Body of pancreas (tissue), 4 donors: ENCODE measurements around the gene SSR4. TPM values are rescaled to one million over a fixed set of nuclear protein-coding genes. Genes with fewer than 3 reads are reported as not detected.
A peak's percentile ranks its signal among the peaks of the same experiment; 100 is the strongest.
"Not testable (repeated sequence)": the region's sequence is repeated elsewhere in the genome, so short reads cannot be mapped to it uniquely, and the experiment has no call there.

Experiments used
- ATAC-seq: fragments of 150-250 bp; one replicate; pipeline ENCODE4 v1.9.1; 2016
- DNase-seq, 4 donors: peaks; one replicate each; pipeline ENCODE4 v3.0.0-alpha.2; 2019
- H3K27ac ChIP-seq, 4 donors: fragments of 200-600 bp; sonication (generic); 1 replicate in 3 of 4; 2 replicates in 1 of 4; pipeline versions ENCODE4 v1.5.1 to v1.6.1; 2016 to 2019; ENCODE audit warnings: mild to moderate bottlenecking in 1 of 4, mixed read lengths in 1 of 4, moderate library complexity in 1 of 4
- H3K27me3 ChIP-seq, 2 donors: fragments of 200-600 bp; sonication (generic); one replicate each; pipeline ENCODE4 v1.6.0; 2016; ENCODE audit warnings: mild to moderate bottlenecking in 1 of 2
- H3K36me3 ChIP-seq, 2 donors: fragments of 200-600 bp; sonication (generic); replicated peaks in 1 of 2; 2 replicates each; pipeline ENCODE4 v1.5.1; 2016; ENCODE audit warnings: low read depth in 2 of 2; ENCODE audit not compliant: insufficient read depth in 1 of 2
- H3K4me1 ChIP-seq: fragments of 200-600 bp; sonication (generic); one replicate; pipeline ENCODE4 v1.6.0; 2016
- H3K4me3 ChIP-seq, 2 donors: fragments of 200-600 bp; sonication (generic); 1 replicate in 1 of 2; 2 replicates in 1 of 2; pipeline ENCODE4 v1.5.1; 2016 to 2019
- H3K9me3 ChIP-seq, 3 donors: fragments of 200-600 bp; sonication (generic); 1 replicate in 2 of 3; 2 replicates in 1 of 3; pipeline ENCODE4 v1.5.1; 2016
- POLR2A ChIP-seq, 3 donors: fragments of 450-650 bp; IDR thresholded peaks; one replicate each; pipeline ENCODE4 v1.6.1; 2016; ENCODE audit warnings: antibody characterized with exemption in 3 of 3, mild to moderate bottlenecking in 2 of 3
- WGBS, 2 donors: methylation state at CpG; one replicate each; pipeline ENCODE4 v1.1.5; 2017; 5-methylcytosine and 5-hydroxymethylcytosine counted together
- intact Hi-C: fragments of 100-400 bp; cut with DNase I; formaldehyde crosslinking; loops from one replicate; pipeline ENCODE4 v1.15.1; 2023
- total RNA-seq, 2 donors: library from RNA; depleted of rRNA; stranded (reverse); fragments of >200 nt; gene quantifications; one replicate each; pipeline ENCODE4 v1.1.0, GENCODE V29; 2016
- TF ChIP-seq, protein P1 (sequence below), 7 experiments: fragments of 450-650 bp in 4 of 7; fragments of 200-600 bp in 3 of 7; sonication (generic) in 3 of 7; IDR thresholded peaks; one replicate each; pipeline ENCODE4 v1.5.1; 2016 to 2019; ENCODE audit warnings: antibody characterized with exemption in 7 of 7

Gene SSR4
- 100 to 1,000 TPM; 115 to 238 TPM for total RNA-seq

DNA sequence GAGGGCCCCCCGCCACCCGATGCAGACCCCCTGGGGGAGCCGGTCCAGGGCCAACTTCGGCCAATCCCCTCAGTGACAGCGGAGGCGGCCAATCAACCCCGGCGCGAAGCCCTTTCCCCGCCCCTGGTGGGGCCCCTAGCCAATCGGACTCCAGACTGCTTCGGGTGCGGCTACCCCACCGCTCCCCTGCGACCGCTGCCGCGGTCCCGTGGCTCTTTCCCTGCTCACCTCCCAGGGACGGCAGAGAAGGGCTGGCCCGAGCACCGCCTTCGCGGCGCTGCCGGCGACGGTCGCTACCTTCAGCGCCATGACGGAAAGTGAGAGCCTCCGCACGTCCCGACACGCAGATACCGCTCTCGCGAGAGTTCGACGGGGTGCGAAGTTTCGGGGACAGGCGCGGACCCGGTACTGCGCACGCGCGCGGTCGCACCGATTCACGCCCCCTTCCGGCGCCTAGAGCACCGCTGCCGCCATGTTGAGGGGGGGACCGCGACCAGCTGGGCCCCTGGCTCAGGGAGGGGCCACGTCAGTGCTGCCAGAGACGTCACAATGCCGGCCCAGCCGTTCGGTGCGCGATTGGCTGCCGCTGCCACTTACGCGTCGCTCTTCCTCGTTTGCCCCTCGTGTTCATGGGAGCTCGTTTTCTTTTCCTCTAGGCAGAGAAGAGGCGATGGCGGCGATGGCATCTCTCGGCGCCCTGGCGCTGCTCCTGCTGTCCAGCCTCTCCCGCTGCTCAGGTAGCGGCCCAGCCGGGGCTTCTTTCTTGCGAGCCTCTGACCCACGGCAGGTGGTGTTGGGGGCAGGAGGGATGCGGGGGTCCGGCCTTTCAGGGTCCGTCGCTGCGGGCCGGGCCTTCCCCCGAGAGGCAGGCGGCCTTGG lies at the start of gene SSR4, which contains the start of gene IDH3G:
Gene SSR4 (plus strand): TSS at position 651 of the 879 bp plus-strand sequence. CDS start 20 bp downstream, at position 671.
Gene IDH3G (minus strand): TSS at position 358 of the 879 bp plus-strand sequence. CDS start 49 bp downstream, at position 309.
- 0 to 1% methylated on average over 2 to 30 of the region's 92 CpGs for WGBS, 2 donors
- TF ChIP-seq POLR2A (IDR thresholded peaks at IDR 0.05), result peak; percentile 43 to 76 (median 75)
- TF ChIP-seq, protein P1, sequence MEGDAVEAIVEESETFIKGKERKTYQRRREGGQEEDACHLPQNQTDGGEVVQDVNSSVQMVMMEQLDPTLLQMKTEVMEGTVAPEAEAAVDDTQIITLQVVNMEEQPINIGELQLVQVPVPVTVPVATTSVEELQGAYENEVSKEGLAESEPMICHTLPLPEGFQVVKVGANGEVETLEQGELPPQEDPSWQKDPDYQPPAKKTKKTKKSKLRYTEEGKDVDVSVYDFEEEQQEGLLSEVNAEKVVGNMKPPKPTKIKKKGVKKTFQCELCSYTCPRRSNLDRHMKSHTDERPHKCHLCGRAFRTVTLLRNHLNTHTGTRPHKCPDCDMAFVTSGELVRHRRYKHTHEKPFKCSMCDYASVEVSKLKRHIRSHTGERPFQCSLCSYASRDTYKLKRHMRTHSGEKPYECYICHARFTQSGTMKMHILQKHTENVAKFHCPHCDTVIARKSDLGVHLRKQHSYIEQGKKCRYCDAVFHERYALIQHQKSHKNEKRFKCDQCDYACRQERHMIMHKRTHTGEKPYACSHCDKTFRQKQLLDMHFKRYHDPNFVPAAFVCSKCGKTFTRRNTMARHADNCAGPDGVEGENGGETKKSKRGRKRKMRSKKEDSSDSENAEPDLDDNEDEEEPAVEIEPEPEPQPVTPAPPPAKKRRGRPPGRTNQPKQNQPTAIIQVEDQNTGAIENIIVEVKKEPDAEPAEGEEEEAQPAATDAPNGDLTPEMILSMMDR (IDR thresholded peaks at IDR 0.05), result peak in 5 of 7 experiments; percentile 7 to 55 (median 31)
- ATAC-seq, result peak; percentile 94
- H3K27me3 ChIP-seq, result no peaks in the 10 kb centered on the region
- H3K4me3 ChIP-seq, result peak within 1 kb of the TSS; percentile 45 to 46
- H3K27ac ChIP-seq, result peak within 1 kb of the TSS; percentile 68 to 96 (median 93)
- H3K4me1 ChIP-seq, result peaks cover 47% of the 10 kb centered on the region
- H3K36me3 ChIP-seq, result no peaks in the 10 kb centered on the region
- peak; percentile 92 to 94 (median 93) for DNase-seq
- intact Hi-C loops, result no loop called here
- H3K9me3 ChIP-seq, result no peaks in the 10 kb centered on the region

DNA sequence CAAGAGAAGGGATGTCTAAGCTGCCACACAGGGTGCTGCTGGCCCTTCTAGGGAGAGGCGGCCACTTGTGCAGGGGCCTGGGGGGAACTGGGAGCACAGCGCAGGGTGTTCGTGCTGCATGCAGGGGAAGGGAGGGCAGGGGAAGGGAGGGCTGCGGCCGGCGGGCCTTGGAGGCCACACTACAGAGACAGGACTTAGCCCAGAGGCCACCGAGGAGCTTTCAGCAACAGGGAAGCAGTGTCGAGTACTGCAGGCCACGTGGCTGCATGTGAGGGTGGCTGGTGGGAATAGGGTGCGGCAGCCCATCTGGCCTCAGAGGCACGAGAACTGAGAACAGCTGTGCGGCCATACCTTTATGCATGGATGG lies 49.4 kb upstream of the SSR4 start:
- 21 to 47% methylated on average over 3 to 8 of the region's 12 CpGs for WGBS, 2 donors
- intact Hi-C loops, H3K4me1 ChIP-seq: not testable (repeated sequence)

DNA sequence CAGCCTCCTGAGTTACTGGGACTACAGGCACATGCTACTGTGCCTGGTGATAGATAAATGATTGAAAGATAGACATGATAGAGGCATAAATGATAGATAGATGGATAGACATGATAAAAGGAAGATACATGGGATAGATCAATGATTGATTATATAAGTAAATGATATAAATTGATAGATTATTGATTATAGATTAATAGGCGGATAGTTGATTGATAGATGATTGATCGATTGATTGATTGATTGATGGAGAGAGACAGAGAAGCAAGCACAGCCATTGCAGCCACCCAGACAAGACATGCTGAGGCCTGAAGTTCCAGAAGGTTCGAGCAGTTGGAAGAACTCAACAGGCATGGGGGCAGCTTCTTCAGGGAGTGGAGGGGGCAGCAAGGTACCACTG lies 48.1 kb upstream of the SSR4 start:
- TF ChIP-seq POLR2A (IDR thresholded peaks at IDR 0.05), result no peak
- TF ChIP-seq, protein P1 (IDR thresholded peaks at IDR 0.05), result no peak
- no peaks in the 10 kb centered on the region for H3K9me3 ChIP-seq
- H3K27me3 ChIP-seq, result no peaks in the 10 kb centered on the region

More for the DNA sequence above, 49.4 kb upstream of the SSR4 start:
- not testable (repeated sequence) for H3K27ac ChIP-seq, H3K27me3 ChIP-seq, H3K4me3 ChIP-seq, H3K36me3 ChIP-seq, H3K9me3 ChIP-seq, ATAC-seq, DNase-seq

DNA sequence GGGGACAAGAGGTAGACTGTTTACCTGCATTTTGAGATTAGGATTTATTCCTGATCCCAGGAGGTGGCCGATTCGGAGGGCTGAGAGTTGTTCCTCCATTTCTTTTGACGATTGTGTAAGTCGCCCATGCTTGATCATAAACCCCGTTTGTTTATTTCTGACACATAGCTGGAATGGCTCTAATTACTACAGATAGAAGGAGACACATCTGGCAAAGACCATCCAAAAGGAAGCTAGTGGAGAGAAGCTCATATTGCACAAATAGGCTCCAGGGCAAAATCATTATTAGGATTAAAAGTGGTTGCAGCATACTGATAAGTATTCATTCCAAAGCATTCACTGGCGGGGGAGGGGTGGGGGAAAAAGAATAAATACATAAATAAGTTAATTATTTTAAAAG lies 47.5 kb upstream of the SSR4 start:
- WGBS, 2 donors, result 47 to 60% methylated on average over 5 to 6 of the region's 6 CpGs
- intact Hi-C loops, ATAC-seq: not testable (repeated sequence)

More for the DNA sequence above, 48.1 kb upstream of the SSR4 start:
- Histone ChIP-seq H3K36me3 (no peaks in the 10 kb centered on the region), H3K27ac (no peak overlapping the region), H3K4me3 (no peak overlapping the region), H3K4me1 (no peaks in the 10 kb centered on the region)
- intact Hi-C loops, result no loop called here
- DNase-seq (no peak), ATAC-seq (no peak)
- 72 to 88% methylated on average over 3 of the region's 3 CpGs for WGBS, 2 donors

DNA sequence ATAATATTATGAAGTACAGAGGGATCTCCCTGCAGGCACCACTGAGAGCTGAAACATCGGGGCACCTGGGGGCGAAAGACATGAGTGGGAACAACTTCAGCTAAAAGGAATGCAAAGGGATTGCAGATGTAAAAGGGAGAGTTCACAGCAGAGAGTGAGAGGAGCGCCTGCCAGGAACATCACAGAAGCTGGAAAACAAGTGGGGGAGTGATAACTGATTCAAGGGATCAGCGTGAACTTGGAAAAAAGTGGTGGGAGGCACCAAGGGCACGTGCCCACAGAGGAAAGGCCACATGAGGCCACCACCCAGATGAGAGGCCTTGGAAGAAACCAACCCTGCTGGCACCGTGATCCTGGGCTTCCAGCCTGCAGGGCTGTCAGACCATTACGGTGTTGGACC lies 45.5 kb upstream of the SSR4 start:
- ATAC-seq, H3K4me3 ChIP-seq, DNase-seq, H3K27ac ChIP-seq, H3K4me1 ChIP-seq, intact Hi-C loops, H3K27me3 ChIP-seq, H3K36me3 ChIP-seq, H3K9me3 ChIP-seq: not testable (repeated sequence)
- WGBS, 2 donors, result 82 to 89% methylated on average over 6 to 7 of the region's 7 CpGs

More for the DNA sequence above, 47.5 kb upstream of the SSR4 start:
- H3K4me3 ChIP-seq, H3K9me3 ChIP-seq, H3K27ac ChIP-seq, H3K36me3 ChIP-seq, H3K27me3 ChIP-seq, H3K4me1 ChIP-seq, DNase-seq: not testable (repeated sequence)

DNA sequence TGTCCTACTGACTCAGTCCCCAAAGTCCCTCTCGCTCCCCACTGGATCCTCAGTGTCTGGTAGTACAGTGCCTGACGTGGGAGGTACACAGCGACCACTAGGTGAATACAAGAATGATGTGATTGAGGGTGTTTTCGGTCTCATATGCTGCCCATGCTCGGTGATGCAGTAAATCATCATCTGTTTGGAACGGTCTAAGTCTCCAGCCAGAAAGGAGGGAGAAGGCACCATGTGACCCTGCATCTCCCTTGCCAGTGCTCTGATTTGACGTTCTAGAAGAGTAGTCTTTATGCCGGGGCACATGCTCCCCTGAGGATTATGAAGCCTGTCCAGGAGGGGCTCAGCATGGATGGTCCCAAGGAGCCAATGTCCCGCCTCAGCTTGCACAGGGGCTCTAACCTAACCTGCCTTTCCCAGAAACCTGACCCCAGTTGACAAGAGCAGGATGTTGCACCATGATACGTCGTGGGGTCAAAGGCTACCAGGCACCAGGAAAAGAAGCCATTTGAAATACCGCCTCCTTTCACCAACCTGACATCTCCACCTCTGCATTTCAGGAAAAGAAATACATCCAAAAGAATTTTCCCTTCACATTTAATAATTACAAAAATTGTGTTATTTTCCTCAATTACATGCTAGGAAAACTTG lies 44.2 kb upstream of the SSR4 start:
- no peak for DNase-seq
- H3K9me3 ChIP-seq, result no peaks in the 10 kb centered on the region
- WGBS, 2 donors, result 68 to 73% methylated on average over 5 to 12 of the region's 12 CpGs

More for the DNA sequence above, 44.2 kb upstream of the SSR4 start:
- Histone ChIP-seq H3K27me3 (no peaks in the 10 kb centered on the region), H3K36me3 (no peaks in the 10 kb centered on the region), H3K27ac (no peak overlapping the region), H3K4me1 (no peaks in the 10 kb centered on the region), H3K4me3 (no peak overlapping the region)
- intact Hi-C loops, result no loop called here
- no peak for ATAC-seq
- no peak for TF ChIP-seq POLR2A (IDR thresholded peaks at IDR 0.05)
- TF ChIP-seq, protein P1 (IDR thresholded peaks at IDR 0.05), result no peak
